GM18873 (cell line): ENCODE data around the gene WFIKKN1.

Experiments
- ATAC-seq: cut with Tn5 transposase; IDR thresholded peaks from one replicate; pipeline ENCODE4 v1.9.1; 2021; ENCODE audit warnings: mild to moderate bottlenecking, moderate library complexity, moderate number of reproducible peaks; ENCODE audit not compliant: unreplicated experiment, low FRiP score

Gene WFIKKN1

GRCh38 chr16:622920-623280, 7.9 kb upstream of the WFIKKN1 start:
- ATAC-seq = no peak

- no peak for ATAC-seq
Observed at GRCh38 chr16:624526-625070, 6.2 kb upstream of the WFIKKN1 start.

- no peak for ATAC-seq
Observed at GRCh38 chr16:625117-625976, 5.4 kb upstream of the WFIKKN1 start.

GRCh38 chr16:625977-626765, 4.6 kb upstream of the WFIKKN1 start:
- no peak for ATAC-seq

- no peak for ATAC-seq
Observed at GRCh38 chr16:626787-627453, 3.9 kb upstream of the WFIKKN1 start.

GRCh38 chr16:627454-628239, 3.1 kb upstream of the WFIKKN1 start:
- no peak for ATAC-seq

GRCh38 chr16:628321-629061, 2.3 kb upstream of the WFIKKN1 start:
- no peak for ATAC-seq

GRCh38 chr16:629185-629832, 1.5 kb upstream of the WFIKKN1 start:
- ATAC-seq = no peak

- no peak for ATAC-seq
Observed at GRCh38 chr16:629833-630248, 944 bp upstream of the WFIKKN1 start.

GRCh38 chr16:630249-630814, 453 bp upstream of the WFIKKN1 start:
- ATAC-seq = no peak

- no peak for ATAC-seq
Observed at GRCh38 chr16:631808-632358, 1.1 kb downstream of the WFIKKN1 start.

- no peak for ATAC-seq
Observed at GRCh38 chr16:632486-633335, 1.9 kb downstream of the WFIKKN1 start.

GRCh38 chr16:633336-634050, 2.7 kb downstream of the WFIKKN1 start:
- no peak for ATAC-seq

- no peak for ATAC-seq
Observed at GRCh38 chr16:634051-634670, 3.4 kb downstream of the WFIKKN1 start.

- ATAC-seq = no peak
Observed at GRCh38 chr16:634996-635395, 4.2 kb downstream of the WFIKKN1 start.

GRCh38 chr16:635573-636205, 4.9 kb downstream of the WFIKKN1 start:
- ATAC-seq = no peak
